Measurements from ENCODE around the gene OSBPL5. TPM values are rescaled to one million over a fixed set of nuclear protein-coding genes. Genes with fewer than 3 reads are reported as not detected.

OSBPL5 gene
- total RNA-seq, 1 experiment from 2014 or later, result not detected

- H4K20me1 ChIP-seq (ENCODE audit: insufficient read depth, low read depth, low read length), result peaks cover 4% of the 10 kb centered on the region; the same call in 1 of the 2 replicates
- H3K4me3 ChIP-seq (ENCODE audit: low read length), result no peak overlapping the region
- H3K9me2 ChIP-seq (replicated peaks; ENCODE audit: insufficient read depth, low read length), result no peaks in the 10 kb centered on the region
- no peak for DNase-seq
- H3K4me2 ChIP-seq (ENCODE audit: low read depth, low read length, poor library complexity, severe bottlenecking), result no peak overlapping the region
- no peak overlapping the region for H2AFZ ChIP-seq (ENCODE audit: low read length)
- no peaks in the 10 kb centered on the region for H3K36me3 ChIP-seq (ENCODE audit: insufficient read depth, low read length)
- H3K9me3 ChIP-seq (ENCODE audit: low read length), result no peaks in the 10 kb centered on the region
- no peak overlapping the region for H3K27ac ChIP-seq (ENCODE audit: low read length)
- no peaks in the 10 kb centered on the region for H3K27me3 ChIP-seq (ENCODE audit: low read length)
- no peak overlapping the region for H3K9ac ChIP-seq (ENCODE audit: low read length)
- H3K4me1 ChIP-seq (ENCODE audit: low read length), result no peaks in the 10 kb centered on the region
- H3K79me2 ChIP-seq (ENCODE audit: low read length), result no peaks in the 10 kb centered on the region
Observed at GRCh38 chr11:3153291-3153861, 11.7 kb downstream of the OSBPL5 start.

- no peak for DNase-seq
- H3K36me3 ChIP-seq (ENCODE audit: insufficient read depth, low read length), result no peaks in the 10 kb centered on the region
- no peaks in the 10 kb centered on the region for H3K79me2 ChIP-seq (ENCODE audit: low read length)
- no peaks in the 10 kb centered on the region for H3K9me2 ChIP-seq (replicated peaks; ENCODE audit: insufficient read depth, low read length)
- no peaks in the 10 kb centered on the region for H3K4me1 ChIP-seq (ENCODE audit: low read length)
- no peaks in the 10 kb centered on the region for H3K27me3 ChIP-seq (ENCODE audit: low read length)
- H4K20me1 ChIP-seq (ENCODE audit: insufficient read depth, low read depth, low read length), result peaks cover 4% of the 10 kb centered on the region; the same call in 1 of the 2 replicates
- no peak overlapping the region for H3K9ac ChIP-seq (ENCODE audit: low read length)
- H3K9me3 ChIP-seq (ENCODE audit: low read length), result no peaks in the 10 kb centered on the region
- H3K4me3 ChIP-seq (ENCODE audit: low read length), result no peak overlapping the region
- H3K27ac ChIP-seq (ENCODE audit: low read length), result no peak overlapping the region
- H2AFZ ChIP-seq (ENCODE audit: low read length), result no peak overlapping the region
- H3K4me2 ChIP-seq (ENCODE audit: low read depth, low read length, poor library complexity, severe bottlenecking), result no peak overlapping the region
Observed at GRCh38 chr11:3152471-3153110, 12.5 kb downstream of the OSBPL5 start.

GRCh38 chr11:3150726-3151125 lies 14.4 kb downstream of the OSBPL5 start:
- Histone ChIP-seq H3K27ac (ENCODE audit: low read length) (no peak overlapping the region), H3K4me2 (ENCODE audit: low read depth, low read length, poor library complexity, severe bottlenecking) (no peak overlapping the region), H3K9me3 (ENCODE audit: low read length) (no peaks in the 10 kb centered on the region), H3K27me3 (ENCODE audit: low read length) (no peaks in the 10 kb centered on the region), H3K36me3 (ENCODE audit: insufficient read depth, low read length) (no peaks in the 10 kb centered on the region), H3K79me2 (ENCODE audit: low read length) (no peaks in the 10 kb centered on the region), H3K4me3 (ENCODE audit: low read length) (no peak overlapping the region), H3K9ac (ENCODE audit: low read length) (no peak overlapping the region), H4K20me1 (ENCODE audit: insufficient read depth, low read depth, low read length) (peaks cover 4% of the 10 kb centered on the region; the same call in 1 of the 2 replicates), H3K9me2 (replicated peaks; ENCODE audit: insufficient read depth, low read length) (no peaks in the 10 kb centered on the region), H2AFZ (ENCODE audit: low read length) (no peak overlapping the region), H3K4me1 (ENCODE audit: low read length) (no peaks in the 10 kb centered on the region)
- no peak for DNase-seq

- no peaks in the 10 kb centered on the region for H3K36me3 ChIP-seq (ENCODE audit: insufficient read depth, low read length)
- H3K79me2 ChIP-seq (ENCODE audit: low read length), result no peaks in the 10 kb centered on the region
- no peak overlapping the region for H3K4me3 ChIP-seq (ENCODE audit: low read length)
- H3K9ac ChIP-seq (ENCODE audit: low read length), result no peak overlapping the region
- DNase-seq, result no peak
- H2AFZ ChIP-seq (ENCODE audit: low read length), result no peak overlapping the region
- H3K4me1 ChIP-seq (ENCODE audit: low read length), result no peaks in the 10 kb centered on the region
- H3K27me3 ChIP-seq (ENCODE audit: low read length), result no peaks in the 10 kb centered on the region
- peaks cover 4% of the 10 kb centered on the region; the same call in 1 of the 2 replicates for H4K20me1 ChIP-seq (ENCODE audit: insufficient read depth, low read depth, low read length)
- no peak overlapping the region for H3K4me2 ChIP-seq (ENCODE audit: low read depth, low read length, poor library complexity, severe bottlenecking)
- no peak overlapping the region for H3K27ac ChIP-seq (ENCODE audit: low read length)
- no peaks in the 10 kb centered on the region for H3K9me2 ChIP-seq (replicated peaks; ENCODE audit: insufficient read depth, low read length)
- no peaks in the 10 kb centered on the region for H3K9me3 ChIP-seq (ENCODE audit: low read length)
Observed at GRCh38 chr11:3149852-3150188, 15.3 kb downstream of the OSBPL5 start.

- no peak overlapping the region for H3K9ac ChIP-seq (ENCODE audit: low read length)
- H3K9me3 ChIP-seq (ENCODE audit: low read length), result no peaks in the 10 kb centered on the region
- no peaks in the 10 kb centered on the region for H3K9me2 ChIP-seq (replicated peaks; ENCODE audit: insufficient read depth, low read length)
- no peak overlapping the region for H3K4me3 ChIP-seq (ENCODE audit: low read length)
- no peaks in the 10 kb centered on the region for H3K79me2 ChIP-seq (ENCODE audit: low read length)
- no peak overlapping the region for H3K4me2 ChIP-seq (ENCODE audit: low read depth, low read length, poor library complexity, severe bottlenecking)
- H3K4me1 ChIP-seq (ENCODE audit: low read length), result no peaks in the 10 kb centered on the region
- no peak for DNase-seq
- H3K36me3 ChIP-seq (ENCODE audit: insufficient read depth, low read length), result no peaks in the 10 kb centered on the region
- H3K27ac ChIP-seq (ENCODE audit: low read length), result no peak overlapping the region
- H3K27me3 ChIP-seq (ENCODE audit: low read length), result no peaks in the 10 kb centered on the region
- H4K20me1 ChIP-seq (ENCODE audit: insufficient read depth, low read depth, low read length), result peaks cover 4% of the 10 kb centered on the region; the same call in 1 of the 2 replicates
- no peak overlapping the region for H2AFZ ChIP-seq (ENCODE audit: low read length)
Observed at GRCh38 chr11:3148990-3149851, 15.9 kb downstream of the OSBPL5 start.

- H3K36me3 ChIP-seq (ENCODE audit: insufficient read depth, low read length), result no peaks in the 10 kb centered on the region
- no peak overlapping the region for H3K4me3 ChIP-seq (ENCODE audit: low read length)
- H4K20me1 ChIP-seq (ENCODE audit: insufficient read depth, low read depth, low read length), result peaks cover 4% of the 10 kb centered on the region; the same call in 1 of the 2 replicates
- no peaks in the 10 kb centered on the region for H3K9me2 ChIP-seq (replicated peaks; ENCODE audit: insufficient read depth, low read length)
- no peak overlapping the region for H3K9ac ChIP-seq (ENCODE audit: low read length)
- no peaks in the 10 kb centered on the region for H3K9me3 ChIP-seq (ENCODE audit: low read length)
- no peak overlapping the region for H2AFZ ChIP-seq (ENCODE audit: low read length)
- no peak overlapping the region for H3K4me2 ChIP-seq (ENCODE audit: low read depth, low read length, poor library complexity, severe bottlenecking)
- H3K27me3 ChIP-seq (ENCODE audit: low read length), result no peaks in the 10 kb centered on the region
- no peaks in the 10 kb centered on the region for H3K79me2 ChIP-seq (ENCODE audit: low read length)
- H3K4me1 ChIP-seq (ENCODE audit: low read length), result no peaks in the 10 kb centered on the region
- DNase-seq, result no peak
- H3K27ac ChIP-seq (ENCODE audit: low read length), result no peak overlapping the region
Observed at GRCh38 chr11:3148255-3148989, 16.7 kb downstream of the OSBPL5 start.

GRCh38 chr11:3147626-3148025 lies 17.5 kb downstream of the OSBPL5 start:
- no peak overlapping the region for H3K4me3 ChIP-seq (ENCODE audit: low read length)
- H4K20me1 ChIP-seq (ENCODE audit: insufficient read depth, low read depth, low read length), result peaks cover 4% of the 10 kb centered on the region; the same call in 1 of the 2 replicates
- no peak overlapping the region for H3K4me2 ChIP-seq (ENCODE audit: low read depth, low read length, poor library complexity, severe bottlenecking)
- H3K4me1 ChIP-seq (ENCODE audit: low read length), result no peaks in the 10 kb centered on the region
- H3K9me2 ChIP-seq (replicated peaks; ENCODE audit: insufficient read depth, low read length), result no peaks in the 10 kb centered on the region
- no peak overlapping the region for H2AFZ ChIP-seq (ENCODE audit: low read length)
- H3K9me3 ChIP-seq (ENCODE audit: low read length), result no peaks in the 10 kb centered on the region
- H3K9ac ChIP-seq (ENCODE audit: low read length), result no peak overlapping the region
- no peak for DNase-seq
- no peaks in the 10 kb centered on the region for H3K27me3 ChIP-seq (ENCODE audit: low read length)
- no peak overlapping the region for H3K27ac ChIP-seq (ENCODE audit: low read length)
- H3K79me2 ChIP-seq (ENCODE audit: low read length), result no peaks in the 10 kb centered on the region
- no peaks in the 10 kb centered on the region for H3K36me3 ChIP-seq (ENCODE audit: insufficient read depth, low read length)

GRCh38 chr11:3147257-3147619 lies 17.9 kb downstream of the OSBPL5 start:
- no peaks in the 10 kb centered on the region for H3K9me2 ChIP-seq (replicated peaks; ENCODE audit: insufficient read depth, low read length)
- H3K4me1 ChIP-seq (ENCODE audit: low read length), result no peaks in the 10 kb centered on the region
- no peak overlapping the region for H3K9ac ChIP-seq (ENCODE audit: low read length)
- no peak overlapping the region for H3K4me2 ChIP-seq (ENCODE audit: low read depth, low read length, poor library complexity, severe bottlenecking)
- H2AFZ ChIP-seq (ENCODE audit: low read length), result no peak overlapping the region
- H3K27ac ChIP-seq (ENCODE audit: low read length), result no peak overlapping the region
- H3K27me3 ChIP-seq (ENCODE audit: low read length), result no peaks in the 10 kb centered on the region
- DNase-seq, result no peak
- no peaks in the 10 kb centered on the region for H3K79me2 ChIP-seq (ENCODE audit: low read length)
- H3K36me3 ChIP-seq (ENCODE audit: insufficient read depth, low read length), result no peaks in the 10 kb centered on the region
- H3K4me3 ChIP-seq (ENCODE audit: low read length), result no peak overlapping the region
- no peaks in the 10 kb centered on the region for H3K9me3 ChIP-seq (ENCODE audit: low read length)
- H4K20me1 ChIP-seq (ENCODE audit: insufficient read depth, low read depth, low read length), result peaks cover 2% of the 10 kb centered on the region; the same call in 1 of the 2 replicates

Measured in Karpas-422 (cell line).